Measurements from ENCODE around the gene SPOUT1. TPM values are rescaled to one million over a fixed set of nuclear protein-coding genes. Genes with fewer than 3 reads are reported as not detected.

The SPOUT1 gene
- total and polyA plus RNA-seq, 2 donors (not counting 1 experiment from before 2014, with no cell fraction given), result 73.0 to 86.4 TPM

DNA sequence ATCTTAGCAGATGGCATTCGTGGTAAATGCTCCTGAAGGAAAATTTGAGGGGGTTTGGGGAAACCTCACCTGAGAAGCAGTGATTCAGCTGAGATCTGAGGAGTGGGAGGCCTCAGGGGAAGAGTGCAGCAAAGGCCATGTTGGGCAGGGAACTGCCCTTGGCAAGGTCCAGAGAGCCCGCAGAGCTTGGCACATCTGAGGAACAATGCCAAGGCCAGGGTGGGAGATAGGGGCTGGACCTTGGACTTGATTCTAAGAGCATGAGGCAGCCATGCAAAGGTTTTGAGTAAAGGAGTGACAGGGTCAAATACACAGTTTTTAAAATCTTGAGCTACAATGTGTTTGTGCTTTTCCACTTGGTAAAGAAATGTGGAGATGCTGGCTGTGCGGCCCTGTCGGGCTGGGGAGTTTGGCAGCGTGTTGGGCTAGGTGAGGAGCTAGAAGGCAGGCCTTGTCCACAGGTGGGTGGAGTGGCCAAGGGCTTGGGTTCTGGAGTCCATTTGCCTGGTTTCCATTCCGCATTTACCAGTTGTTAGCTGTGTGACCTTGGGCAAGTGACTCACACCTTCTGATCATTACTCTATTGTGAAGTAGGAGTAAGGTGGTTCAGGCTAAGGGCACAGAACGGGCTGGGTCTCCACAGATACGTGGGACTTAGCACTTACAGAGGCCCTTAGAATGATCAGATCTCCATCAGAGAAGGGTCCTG is 36.5 kb downstream of the SPOUT1 start:
- intact Hi-C loops (cut with micrococcal nuclease), result no loop called here
- 98% methylated on average over 7 of the region's 8 CpGs for WGBS (ENCODE audit: insufficient coverage)
- Mint-ChIP-seq H3K4me1 (peaks cover 10% of the 10 kb centered on the region), H3K27me3 (no peaks in the 10 kb centered on the region), H3K27ac (no peak overlapping the region), H3K9me3 (ENCODE audit: insufficient read depth) (no peaks in the 10 kb centered on the region), H3K4me3 (no peak overlapping the region)
- Histone ChIP-seq H3K4me1 (ENCODE audit: control insufficient read depth in 2 of 2, insufficient read depth in 2 of 2, low read length in 2 of 2) (peaks cover 4% of the 10 kb centered on the region in 2 donors), H3K4me3 (ENCODE audit: control extremely low read depth in 1 of 5, extremely low read depth in 1 of 5, insufficient read depth in 1 of 5, low read depth in 2 of 5, low read length in 4 of 5) (no peak overlapping the region), H3K27me3 (replicated peaks in 1 of 4; ENCODE audit: control extremely low read depth in 1 of 4, control insufficient read depth in 3 of 4, insufficient read depth in 4 of 4, low read length in 3 of 4) (no peaks in the 10 kb centered on the region), H3K36me3 (replicated peaks in 1 of 2; ENCODE audit: control extremely low read depth in 1 of 2, control insufficient read depth in 1 of 2, extremely low read depth in 1 of 2, insufficient read depth in 2 of 2, low read length in 1 of 2) (peaks cover 0 to 53% of the 10 kb centered on the region in 2 experiments), H3K9me3 (ENCODE audit: control extremely low read depth in 1 of 3, control insufficient read depth in 2 of 3, insufficient read depth in 1 of 3, low read length in 2 of 3) (no peaks in the 10 kb centered on the region), H3K27ac (ENCODE audit: low read length in 2 of 2) (no peak overlapping the region), H3K9ac (ENCODE audit: low read length) (no peak overlapping the region), H4K20me1 (ENCODE audit: control insufficient read depth, insufficient read depth, low read length, poor library complexity, severe bottlenecking) (peaks cover 9% of the 10 kb centered on the region), H3K79me2 (ENCODE audit: control insufficient read depth, insufficient read depth, low read length) (peaks cover 15% of the 10 kb centered on the region), H2AFZ (ENCODE audit: insufficient read depth, low read depth, low read length, poor library complexity, severe bottlenecking) (no peak overlapping the region), H3K4me2 (replicated peaks; ENCODE audit: low read depth, low read length, poor library complexity, severe bottlenecking) (no peak overlapping the region)
- no peak for DNase-seq
- CTCF ChIA-PET, result interaction anchor here (1.0 to 1.2 kb wide), 2 partner anchors 25 to 83 kb away, joined by 3 to 4 read pairs; partner anchors contain the start of gene ENDOG
- no peak for ATAC-seq (ENCODE audit: low read depth)
- TF ChIP-seq, protein P1, sequence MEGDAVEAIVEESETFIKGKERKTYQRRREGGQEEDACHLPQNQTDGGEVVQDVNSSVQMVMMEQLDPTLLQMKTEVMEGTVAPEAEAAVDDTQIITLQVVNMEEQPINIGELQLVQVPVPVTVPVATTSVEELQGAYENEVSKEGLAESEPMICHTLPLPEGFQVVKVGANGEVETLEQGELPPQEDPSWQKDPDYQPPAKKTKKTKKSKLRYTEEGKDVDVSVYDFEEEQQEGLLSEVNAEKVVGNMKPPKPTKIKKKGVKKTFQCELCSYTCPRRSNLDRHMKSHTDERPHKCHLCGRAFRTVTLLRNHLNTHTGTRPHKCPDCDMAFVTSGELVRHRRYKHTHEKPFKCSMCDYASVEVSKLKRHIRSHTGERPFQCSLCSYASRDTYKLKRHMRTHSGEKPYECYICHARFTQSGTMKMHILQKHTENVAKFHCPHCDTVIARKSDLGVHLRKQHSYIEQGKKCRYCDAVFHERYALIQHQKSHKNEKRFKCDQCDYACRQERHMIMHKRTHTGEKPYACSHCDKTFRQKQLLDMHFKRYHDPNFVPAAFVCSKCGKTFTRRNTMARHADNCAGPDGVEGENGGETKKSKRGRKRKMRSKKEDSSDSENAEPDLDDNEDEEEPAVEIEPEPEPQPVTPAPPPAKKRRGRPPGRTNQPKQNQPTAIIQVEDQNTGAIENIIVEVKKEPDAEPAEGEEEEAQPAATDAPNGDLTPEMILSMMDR (IDR thresholded peaks at IDR 0.05), result no peak
- no peak for TF ChIP-seq EZH2 (IDR thresholded peaks at IDR 0.05; ENCODE audit: borderline replicate concordance, insufficient read depth, low read depth, low read length, poor library complexity, severe bottlenecking)
- POLR2A ChIA-PET, result interaction anchor here (0.6 kb wide), 1 partner anchor 111 kb away, joined by 6 read pairs; no protein-coding TSS in a partner anchor

DNA sequence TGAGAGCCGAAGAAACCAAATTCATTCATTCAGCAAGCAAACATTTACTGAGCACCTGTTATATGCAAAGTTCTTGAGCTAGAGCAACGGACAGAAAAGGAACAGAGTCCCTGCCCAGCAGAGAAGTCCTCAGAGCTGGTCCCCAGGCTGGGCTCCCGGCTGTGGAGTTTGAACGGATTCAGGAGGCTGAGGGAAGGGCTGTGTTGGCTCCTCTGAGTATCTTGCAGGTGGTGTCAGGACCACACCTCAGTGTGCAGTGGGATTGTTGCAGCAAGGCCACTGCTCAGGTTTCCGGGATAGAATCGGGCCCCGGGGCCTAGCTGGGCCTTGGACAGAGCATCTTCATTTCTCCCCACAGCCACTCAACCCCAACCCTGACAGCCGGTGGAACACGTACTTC is 37.5 kb downstream of the SPOUT1 start:
- ATAC-seq (ENCODE audit: low read depth), result no peak
- Histone ChIP-seq H3K4me3 (ENCODE audit: control extremely low read depth in 1 of 5, extremely low read depth in 1 of 5, insufficient read depth in 1 of 5, low read depth in 2 of 5, low read length in 4 of 5) (no peak overlapping the region), H3K36me3 (replicated peaks in 1 of 2; ENCODE audit: control extremely low read depth in 1 of 2, control insufficient read depth in 1 of 2, extremely low read depth in 1 of 2, insufficient read depth in 2 of 2, low read length in 1 of 2) (peaks cover 0 to 44% of the 10 kb centered on the region in 2 experiments), H3K4me2 (replicated peaks; ENCODE audit: low read depth, low read length, poor library complexity, severe bottlenecking) (no peak overlapping the region), H3K79me2 (ENCODE audit: control insufficient read depth, insufficient read depth, low read length) (peaks cover 25% of the 10 kb centered on the region), H3K4me1 (ENCODE audit: control insufficient read depth in 2 of 2, insufficient read depth in 2 of 2, low read length in 2 of 2) (peaks cover 10 to 11% of the 10 kb centered on the region in 2 donors), H3K27ac (ENCODE audit: low read length in 2 of 2) (no peak overlapping the region), H3K27me3 (replicated peaks in 1 of 4; ENCODE audit: control extremely low read depth in 1 of 4, control insufficient read depth in 3 of 4, insufficient read depth in 4 of 4, low read length in 3 of 4) (no peaks in the 10 kb centered on the region), H4K20me1 (ENCODE audit: control insufficient read depth, insufficient read depth, low read length, poor library complexity, severe bottlenecking) (peaks cover 9% of the 10 kb centered on the region), H3K9me3 (ENCODE audit: control extremely low read depth in 1 of 3, control insufficient read depth in 2 of 3, insufficient read depth in 1 of 3, low read length in 2 of 3) (no peaks in the 10 kb centered on the region), H3K9ac (ENCODE audit: low read length) (no peak overlapping the region), H2AFZ (ENCODE audit: insufficient read depth, low read depth, low read length, poor library complexity, severe bottlenecking) (no peak overlapping the region)
- Mint-ChIP-seq H3K4me1 (peaks cover 15% of the 10 kb centered on the region), H3K27me3 (no peaks in the 10 kb centered on the region), H3K9me3 (ENCODE audit: insufficient read depth) (no peaks in the 10 kb centered on the region), H3K27ac (no peak overlapping the region), H3K4me3 (no peak overlapping the region)
- ChIA-PET CTCF (no interaction called here), POLR2A (no interaction called here)
- DNase-seq, result no peak
- intact Hi-C loops (cut with micrococcal nuclease), result no loop called here
- 98% methylated on average over 9 of the region's 9 CpGs for WGBS (ENCODE audit: insufficient coverage)
- TF ChIP-seq, protein P1 (IDR thresholded peaks at IDR 0.05), result no peak
- TF ChIP-seq EZH2 (IDR thresholded peaks at IDR 0.05; ENCODE audit: borderline replicate concordance, insufficient read depth, low read depth, low read length, poor library complexity, severe bottlenecking), result no peak

Measured in B cell (primary cell).